ENCODE data around the gene MTSS2.
A peak's percentile ranks its signal among the peaks of the same experiment; 100 is the strongest.

Gene MTSS2

GRCh38 chr16:70681382-70682238 is 4.2 kb downstream of the MTSS2 start:
- H3K27ac ChIP-seq (ENCODE audit: low read depth, low read length): peak overlapping the region; percentile 96
- H3K4me1 ChIP-seq (ENCODE audit: insufficient read depth, low read length): peaks cover 50% of the 10 kb centered on the region
- peak overlapping the region; percentile 66 for H3K9ac ChIP-seq (ENCODE audit: low read length)
- H3K4me3 ChIP-seq (ENCODE audit: low read depth in 1 of 2, low read length in 2 of 2): peak overlapping the region in 1 of 2 donors; percentile 92
- H3K36me3 ChIP-seq (ENCODE audit: insufficient read depth, low read length): peaks cover 46% of the 10 kb centered on the region
- H3K27me3 ChIP-seq (ENCODE audit: control insufficient read depth in 1 of 2, insufficient read depth in 2 of 2, low read length in 2 of 2): no peaks in the 10 kb centered on the region
- no peaks in the 10 kb centered on the region for H3K9me3 ChIP-seq (ENCODE audit: low read length)

- no peaks in the 10 kb centered on the region for H3K9me3 ChIP-seq (ENCODE audit: low read length)
- peaks cover 54% of the 10 kb centered on the region for H3K36me3 ChIP-seq (ENCODE audit: insufficient read depth, low read length)
- peaks cover 50% of the 10 kb centered on the region for H3K4me1 ChIP-seq (ENCODE audit: insufficient read depth, low read length)
- peak overlapping the region; percentile 66 for H3K9ac ChIP-seq (ENCODE audit: low read length)
- H3K27ac ChIP-seq (ENCODE audit: low read depth, low read length): peak overlapping the region; percentile 96
- H3K4me3 ChIP-seq (ENCODE audit: low read depth in 1 of 2, low read length in 2 of 2): peak overlapping the region; percentile 2 to 18
- no peaks in the 10 kb centered on the region for H3K27me3 ChIP-seq (ENCODE audit: control insufficient read depth in 1 of 2, insufficient read depth in 2 of 2, low read length in 2 of 2)
Observed at GRCh38 chr16:70680495-70681381, 5.1 kb downstream of the MTSS2 start.

- H3K27ac ChIP-seq (ENCODE audit: low read depth, low read length): peak overlapping the region; percentile 96
- no peak overlapping the region for H3K9ac ChIP-seq (ENCODE audit: low read length)
- H3K9me3 ChIP-seq (ENCODE audit: low read length): no peaks in the 10 kb centered on the region
- H3K27me3 ChIP-seq (ENCODE audit: control insufficient read depth in 1 of 2, insufficient read depth in 2 of 2, low read length in 2 of 2): no peaks in the 10 kb centered on the region
- peaks cover 61% of the 10 kb centered on the region for H3K36me3 ChIP-seq (ENCODE audit: insufficient read depth, low read length)
- peaks cover 50% of the 10 kb centered on the region for H3K4me1 ChIP-seq (ENCODE audit: insufficient read depth, low read length)
- no peak overlapping the region for H3K4me3 ChIP-seq (ENCODE audit: low read depth in 1 of 2, low read length in 2 of 2)
Observed at GRCh38 chr16:70679671-70680494, 6.0 kb downstream of the MTSS2 start.

GRCh38 chr16:70678898-70679670 is 6.8 kb downstream of the MTSS2 start:
- H3K9ac ChIP-seq (ENCODE audit: low read length): no peak overlapping the region
- no peaks in the 10 kb centered on the region for H3K27me3 ChIP-seq (ENCODE audit: control insufficient read depth in 1 of 2, insufficient read depth in 2 of 2, low read length in 2 of 2)
- H3K4me3 ChIP-seq (ENCODE audit: low read depth in 1 of 2, low read length in 2 of 2): no peak overlapping the region
- peak overlapping the region; percentile 20 for H3K27ac ChIP-seq (ENCODE audit: low read depth, low read length)
- no peaks in the 10 kb centered on the region for H3K9me3 ChIP-seq (ENCODE audit: low read length)
- H3K36me3 ChIP-seq (ENCODE audit: insufficient read depth, low read length): peaks cover 68% of the 10 kb centered on the region
- H3K4me1 ChIP-seq (ENCODE audit: insufficient read depth, low read length): peaks cover 45% of the 10 kb centered on the region

- peaks cover 37% of the 10 kb centered on the region for H3K4me1 ChIP-seq (ENCODE audit: insufficient read depth, low read length)
- H3K27ac ChIP-seq (ENCODE audit: low read depth, low read length): peak overlapping the region; percentile 0
- H3K36me3 ChIP-seq (ENCODE audit: insufficient read depth, low read length): peaks cover 75% of the 10 kb centered on the region
- no peak overlapping the region for H3K4me3 ChIP-seq (ENCODE audit: low read depth in 1 of 2, low read length in 2 of 2)
- no peaks in the 10 kb centered on the region for H3K9me3 ChIP-seq (ENCODE audit: low read length)
- no peak overlapping the region for H3K9ac ChIP-seq (ENCODE audit: low read length)
- no peaks in the 10 kb centered on the region for H3K27me3 ChIP-seq (ENCODE audit: control insufficient read depth in 1 of 2, insufficient read depth in 2 of 2, low read length in 2 of 2)
Observed at GRCh38 chr16:70678121-70678897, 7.5 kb downstream of the MTSS2 start.

GRCh38 chr16:70677499-70678120 is 8.2 kb downstream of the MTSS2 start:
- no peak overlapping the region for H3K27ac ChIP-seq (ENCODE audit: low read depth, low read length)
- peaks cover 75% of the 10 kb centered on the region for H3K36me3 ChIP-seq (ENCODE audit: insufficient read depth, low read length)
- H3K27me3 ChIP-seq (ENCODE audit: control insufficient read depth in 1 of 2, insufficient read depth in 2 of 2, low read length in 2 of 2): no peaks in the 10 kb centered on the region
- H3K9ac ChIP-seq (ENCODE audit: low read length): no peak overlapping the region
- peaks cover 30% of the 10 kb centered on the region for H3K4me1 ChIP-seq (ENCODE audit: insufficient read depth, low read length)
- no peak overlapping the region for H3K4me3 ChIP-seq (ENCODE audit: low read depth in 1 of 2, low read length in 2 of 2)
- no peaks in the 10 kb centered on the region for H3K9me3 ChIP-seq (ENCODE audit: low read length)

GRCh38 chr16:70676675-70677498 is 9.0 kb downstream of the MTSS2 start:
- no peak overlapping the region for H3K9ac ChIP-seq (ENCODE audit: low read length)
- no peaks in the 10 kb centered on the region for H3K9me3 ChIP-seq (ENCODE audit: low read length)
- H3K36me3 ChIP-seq (ENCODE audit: insufficient read depth, low read length): peaks cover 74% of the 10 kb centered on the region
- no peaks in the 10 kb centered on the region for H3K27me3 ChIP-seq (ENCODE audit: control insufficient read depth in 1 of 2, insufficient read depth in 2 of 2, low read length in 2 of 2)
- H3K4me3 ChIP-seq (ENCODE audit: low read depth in 1 of 2, low read length in 2 of 2): no peak overlapping the region
- no peak overlapping the region for H3K27ac ChIP-seq (ENCODE audit: low read depth, low read length)
- peaks cover 23% of the 10 kb centered on the region for H3K4me1 ChIP-seq (ENCODE audit: insufficient read depth, low read length)

- Histone ChIP-seq H3K4me1 (ENCODE audit: insufficient read depth, low read length) (peaks cover 14% of the 10 kb centered on the region), H3K9me3 (ENCODE audit: low read length) (no peaks in the 10 kb centered on the region), H3K27me3 (ENCODE audit: control insufficient read depth in 1 of 2, insufficient read depth in 2 of 2, low read length in 2 of 2) (no peaks in the 10 kb centered on the region), H3K4me3 (ENCODE audit: low read depth in 1 of 2, low read length in 2 of 2) (no peak overlapping the region), H3K9ac (ENCODE audit: low read length) (no peak overlapping the region), H3K27ac (ENCODE audit: low read depth, low read length) (no peak overlapping the region), H3K36me3 (ENCODE audit: insufficient read depth, low read length) (peaks cover 79% of the 10 kb centered on the region)
Observed at GRCh38 chr16:70675851-70676513, 9.9 kb downstream of the MTSS2 start.

Measured in muscle layer of colon (tissue), 2 donors.